Activated CD8-positive, alpha-beta memory T cell treated with anti-CD3 and anti-CD28 coated beads, Interleukin-2, amount 50 U/mL, for 48 hours (primary cell): ENCODE data around the gene NUDCD3.
A peak's percentile ranks its signal among the peaks of the same experiment; 100 is the strongest.

Experiments used
- DNase-seq: peaks from one replicate; pipeline ENCODE4 v3.0.0-alpha.2; 2020

Gene NUDCD3

DNA sequence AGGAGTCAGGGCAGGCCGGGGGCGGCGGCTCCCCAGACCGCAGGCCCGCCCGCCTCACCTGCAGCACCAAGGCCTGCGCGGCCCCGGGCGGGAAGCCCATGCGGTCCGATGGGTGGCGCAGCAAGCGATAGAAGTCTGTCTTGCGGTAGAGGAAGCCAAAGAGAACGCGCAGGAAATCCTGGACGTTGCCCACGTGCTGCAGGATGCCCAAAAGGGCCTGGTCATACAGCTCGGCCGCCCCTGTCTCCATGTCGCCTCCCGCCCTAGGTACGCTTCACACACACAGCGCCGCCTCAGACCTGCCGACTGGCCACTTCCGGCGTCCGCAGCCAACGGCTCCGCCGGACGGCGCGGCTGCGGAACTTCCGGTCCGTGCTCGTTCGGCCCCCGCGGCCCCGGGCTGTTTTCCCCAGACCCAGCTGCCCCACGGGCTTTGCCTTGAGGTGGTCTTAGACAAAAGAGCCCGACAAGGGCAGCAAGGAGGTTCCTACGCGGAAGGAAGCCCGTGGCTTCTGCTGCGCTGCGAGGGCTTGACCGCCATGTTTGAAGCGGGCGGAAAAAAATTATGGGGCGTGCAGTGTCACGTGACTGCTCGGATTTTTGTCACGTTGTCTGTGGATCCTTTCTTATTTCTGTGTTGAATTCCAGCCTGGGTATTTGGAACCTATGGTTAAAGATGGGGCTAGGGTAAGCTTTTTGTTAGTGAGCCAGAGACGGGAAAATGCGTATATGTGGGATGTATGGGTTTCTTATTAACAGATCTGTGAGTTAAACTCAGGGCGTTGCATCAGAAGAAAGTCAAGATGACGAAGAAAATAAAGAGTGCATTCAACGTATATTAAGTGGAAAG, at the start of gene NUDCD3:
Gene NUDCD3, minus strand, starts transcription at position 308 of the 850 bp plus-strand sequence. Its CDS starts 58 bp downstream, at position 250.
- peak; percentile 89 for DNase-seq

DNA sequence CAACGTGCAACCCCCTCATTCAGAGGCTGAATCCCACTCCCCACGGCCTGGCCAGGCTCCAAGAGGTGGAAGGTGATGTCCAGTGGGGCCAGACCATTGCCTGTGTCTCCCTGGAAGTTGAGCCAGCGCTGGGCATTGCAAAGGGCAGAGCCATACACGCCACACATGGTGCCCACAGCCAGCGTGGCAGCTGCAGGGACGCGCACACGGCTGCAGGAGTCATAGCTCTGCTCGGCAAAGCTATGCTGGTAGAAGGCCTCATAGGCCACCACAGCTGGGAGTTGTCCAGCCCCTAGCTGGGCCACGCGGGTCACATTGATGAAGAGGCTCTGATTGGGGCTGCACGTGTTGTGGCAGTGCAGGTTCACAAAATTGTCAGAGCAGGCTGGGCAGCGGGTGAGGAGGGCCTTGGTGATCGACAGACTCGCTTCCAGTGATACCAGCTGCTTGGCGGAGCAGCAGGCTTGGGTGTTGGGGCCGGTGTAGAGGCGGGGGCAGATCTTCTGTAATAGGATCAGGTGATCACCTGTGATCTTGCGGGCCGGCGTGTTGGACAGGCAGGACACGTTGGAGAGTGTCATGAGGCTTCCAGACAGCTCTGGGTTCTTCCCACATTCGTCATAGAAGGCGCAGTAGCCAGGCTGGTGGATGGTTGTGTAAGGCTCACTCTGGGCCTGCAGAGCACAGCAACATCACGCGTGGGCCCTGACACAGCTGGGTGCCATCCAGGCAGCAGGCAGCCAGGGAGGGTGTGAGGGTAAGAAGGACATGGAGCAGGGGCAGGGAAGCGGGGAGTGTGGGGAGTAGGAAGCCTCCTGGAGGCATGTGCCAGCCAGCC, 49.4 kb upstream of the NUDCD3 start:
- no peak for DNase-seq

DNA sequence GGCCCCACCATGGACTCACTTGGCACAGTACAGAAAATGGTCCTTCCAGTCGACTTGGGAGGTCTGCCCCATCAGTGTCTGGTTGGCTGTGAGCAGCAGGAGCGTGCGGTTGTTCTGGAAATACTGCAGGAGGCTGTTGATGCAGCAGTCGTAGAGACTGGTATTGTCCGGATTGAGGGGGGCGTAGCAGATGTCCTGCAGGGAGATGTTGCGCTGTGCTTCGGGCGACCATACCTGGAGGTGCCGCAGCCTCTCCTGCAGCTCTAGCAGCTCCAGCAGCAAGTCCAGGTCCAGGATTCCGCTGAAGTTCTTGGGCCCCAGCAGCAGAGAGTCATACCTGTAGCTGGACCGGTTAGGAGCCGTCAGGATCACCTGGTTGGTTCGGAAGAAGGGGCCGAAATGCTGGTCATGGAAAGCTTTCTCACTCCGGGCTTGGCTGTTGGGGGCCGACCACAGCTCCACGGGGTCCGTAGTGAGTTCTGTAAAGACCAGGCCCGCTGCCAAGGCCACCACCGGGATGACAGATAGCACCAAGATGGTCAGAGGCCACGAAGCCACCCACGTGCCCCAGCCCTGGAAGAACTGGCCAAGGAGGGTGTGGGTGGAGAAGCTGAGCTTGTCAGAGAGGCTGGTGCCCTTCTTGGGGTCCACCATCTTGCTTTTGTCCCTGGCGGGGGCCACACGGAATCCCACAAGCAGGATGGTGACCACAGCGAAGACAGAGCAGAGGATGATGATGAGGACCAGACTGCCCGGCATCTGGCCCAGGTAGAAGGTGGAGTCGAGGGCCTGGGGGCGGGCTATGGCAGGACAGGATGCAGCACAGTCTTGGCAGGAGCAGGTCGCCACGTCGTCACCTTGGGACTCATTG, 48.6 kb upstream of the NUDCD3 start:
- no peak for DNase-seq

GRCh38 chr7:44538093-44538797, 47.8 kb upstream of the NUDCD3 start:
- DNase-seq = no peak

- no peak for DNase-seq
These were observed 47.0 kb upstream of the NUDCD3 start for GRCh38 chr7:44537442-44537841.

- DNase-seq = no peak
These were observed 45.6 kb upstream of the NUDCD3 start for GRCh38 chr7:44536090-44536489.

- no peak for DNase-seq
These were observed 45.0 kb upstream of the NUDCD3 start for GRCh38 chr7:44535348-44536064.

GRCh38 chr7:44534501-44534900, 44.0 kb upstream of the NUDCD3 start:
- DNase-seq = peak; percentile 79

- DNase-seq = no peak
These were observed 43.6 kb upstream of the NUDCD3 start for GRCh38 chr7:44534087-44534486.

DNA sequence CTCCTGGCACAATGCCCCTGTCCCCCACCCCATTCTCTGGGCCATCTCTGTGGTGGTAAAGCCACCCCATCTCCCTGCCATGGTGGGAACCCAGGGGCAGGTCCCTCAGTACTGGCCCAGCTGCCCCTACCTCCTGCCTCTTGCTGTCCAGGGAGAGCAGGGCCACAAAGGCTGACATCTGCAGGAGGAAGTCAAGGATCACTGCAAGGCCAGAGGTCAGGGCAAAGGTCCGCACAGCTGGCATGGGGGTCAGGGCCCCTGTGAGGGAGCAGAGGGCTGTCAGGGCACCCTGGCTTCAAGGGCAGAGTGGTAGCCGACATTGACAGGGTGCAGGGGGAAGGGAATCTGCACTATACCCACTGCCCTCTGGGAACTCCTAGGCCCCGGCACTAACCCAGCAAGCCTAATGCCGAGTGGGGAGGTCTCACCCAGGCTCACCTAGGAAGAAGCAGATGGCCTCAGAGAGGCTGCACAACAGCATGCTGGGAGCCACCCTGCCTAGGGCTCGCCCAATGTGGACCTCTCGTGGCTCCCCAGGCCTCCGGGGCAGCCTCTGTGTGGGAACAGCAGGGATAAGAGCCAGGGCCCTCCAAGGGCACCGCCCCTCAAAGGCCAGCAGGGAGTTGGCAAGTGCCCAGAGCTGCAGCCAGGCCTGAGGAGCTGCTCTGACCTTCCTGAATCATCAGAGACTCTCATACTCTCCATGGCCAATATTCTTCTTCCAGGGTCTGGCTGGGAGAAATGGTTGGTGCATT, 43.0 kb upstream of the NUDCD3 start:
- DNase-seq = no peak

DNA sequence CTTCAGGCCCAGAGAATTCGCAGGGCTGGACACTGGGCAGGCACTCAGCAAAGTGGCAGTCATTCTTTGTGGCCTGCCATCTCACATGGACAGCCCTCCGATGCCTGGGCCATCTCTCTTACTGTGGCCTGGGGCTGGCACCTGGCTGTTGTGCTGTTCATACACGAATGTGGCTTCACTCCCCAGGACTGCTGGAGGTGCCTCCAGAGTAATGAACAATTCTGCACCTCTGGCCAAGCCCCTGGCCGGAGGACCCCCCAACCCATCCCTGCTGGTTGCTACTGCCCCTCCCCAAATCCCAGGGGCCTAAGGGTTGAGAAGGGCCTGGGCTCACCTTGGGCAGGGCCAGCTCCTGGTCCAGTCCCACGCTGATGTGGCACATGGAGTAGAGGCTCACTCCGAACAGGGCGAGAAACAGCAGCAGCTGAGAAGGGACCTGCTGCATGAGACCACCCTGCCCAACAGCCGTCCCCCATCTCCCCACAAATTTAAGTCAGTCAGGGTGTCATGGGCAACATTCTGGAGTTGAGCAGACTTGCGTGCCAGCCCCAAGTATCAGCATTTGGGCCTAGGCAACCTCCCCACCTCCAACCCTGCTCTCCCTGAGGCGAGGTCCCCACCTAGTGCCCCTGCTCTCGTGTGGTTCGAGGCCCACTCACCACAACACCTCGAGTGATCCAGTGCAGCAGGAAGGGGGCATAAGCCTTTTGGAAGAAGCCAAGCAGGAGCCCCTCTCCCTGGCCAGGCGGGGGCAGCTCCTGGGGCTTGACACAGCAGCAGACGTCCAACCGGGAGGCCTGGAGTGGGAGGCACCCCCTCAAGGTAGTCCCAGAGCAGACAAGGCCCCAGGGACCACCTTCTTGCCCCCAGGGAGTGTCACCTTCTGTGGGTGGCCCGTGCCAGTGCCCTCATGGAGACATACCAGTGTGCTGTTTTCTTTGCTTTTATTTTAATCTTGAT, 41.2 kb upstream of the NUDCD3 start:
- DNase-seq = no peak

- peak; percentile 42 for DNase-seq
These were observed 40.5 kb upstream of the NUDCD3 start for GRCh38 chr7:44530990-44531389.

- no peak for DNase-seq
These were observed 34.4 kb upstream of the NUDCD3 start for GRCh38 chr7:44524811-44525388.

DNA sequence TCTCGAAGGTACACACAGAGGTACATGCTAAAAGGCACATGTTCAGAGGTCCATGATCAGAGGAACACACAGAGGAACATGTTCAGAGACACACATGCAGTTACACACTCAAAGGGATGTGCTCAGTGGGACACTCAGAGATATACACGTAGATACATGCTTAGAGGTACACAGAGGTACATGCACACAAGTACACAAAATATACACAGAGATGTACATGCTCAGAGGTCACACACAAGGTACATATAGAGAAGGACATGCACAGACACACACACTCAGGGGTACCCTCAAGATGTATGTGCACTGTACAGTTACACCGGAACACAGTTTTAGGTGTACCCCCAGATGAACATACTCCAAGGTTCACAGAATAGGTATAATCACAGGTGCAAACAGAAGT, 31.9 kb upstream of the NUDCD3 start:
- DNase-seq = no peak

DNA sequence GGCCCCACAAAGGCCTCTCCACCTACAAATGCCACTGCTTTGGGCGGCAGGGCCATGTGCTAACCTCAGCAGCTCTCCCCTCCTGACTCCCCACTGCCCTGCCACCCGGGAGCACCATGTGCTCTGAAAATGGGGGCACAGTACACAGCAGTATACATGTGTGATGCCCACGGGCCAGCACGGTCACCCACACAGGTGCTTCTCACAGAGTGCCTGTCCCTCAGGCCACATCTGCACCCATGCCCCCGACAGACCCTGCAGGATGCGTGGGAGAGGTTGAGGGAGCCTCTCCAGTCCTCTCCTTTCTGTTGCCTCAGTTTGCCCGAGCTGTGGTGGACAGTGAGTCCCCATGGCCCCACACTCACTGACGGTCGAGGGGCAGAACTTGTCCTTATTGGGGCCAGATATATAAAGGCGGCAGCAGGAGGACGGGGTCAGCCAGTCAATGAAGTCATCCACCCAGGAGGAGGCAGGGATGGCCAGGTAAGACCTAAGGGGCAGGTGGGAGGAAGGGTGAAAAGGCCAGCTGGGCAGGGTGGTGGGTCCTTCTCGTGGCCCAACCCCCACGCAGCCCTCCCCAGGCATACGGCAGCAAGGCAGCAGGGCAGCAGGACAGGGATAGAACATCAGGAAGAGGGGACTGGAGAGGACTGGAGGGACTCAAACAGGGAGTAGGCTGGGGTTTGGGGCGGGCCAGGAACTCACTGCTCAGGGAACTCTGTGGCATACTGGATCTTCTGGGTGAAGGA, 31.1 kb upstream of the NUDCD3 start:
- no peak for DNase-seq

DNA sequence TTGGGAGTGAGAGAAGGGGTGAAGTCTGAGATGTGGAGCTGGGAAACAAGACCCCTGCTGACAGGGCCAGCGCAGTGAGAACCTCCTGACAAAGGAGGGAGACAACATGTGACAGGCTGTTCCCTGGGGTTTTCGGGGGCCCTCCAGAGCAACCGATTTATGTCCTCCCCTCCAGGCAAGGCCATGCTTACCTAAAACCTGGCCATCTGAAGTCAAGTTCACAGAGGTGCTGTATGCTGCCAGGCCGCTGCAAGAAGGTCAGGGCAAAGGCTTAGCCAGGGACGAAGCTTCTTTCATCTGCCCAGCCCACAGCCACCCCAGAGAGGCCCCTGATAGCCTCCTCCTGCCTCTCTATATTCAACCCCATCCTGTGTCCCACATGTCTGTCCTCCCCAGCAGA, 30.1 kb upstream of the NUDCD3 start:
- DNase-seq = no peak

GRCh38 chr7:44519546-44519945, 29.1 kb upstream of the NUDCD3 start:
- no peak for DNase-seq

GRCh38 chr7:44518761-44519160, 28.3 kb upstream of the NUDCD3 start:
- no peak for DNase-seq
